Measurements from ENCODE around the gene SLC5A6. TPM values are rescaled to one million over a fixed set of nuclear protein-coding genes. Genes with fewer than 3 reads are reported as not detected.

Gene SLC5A6
- total and polyA plus RNA-seq, 2 of the 8 experiments (the other 6 are each of a cell fraction or from before 2014, with no cell fraction given): 118 to 183 TPM

DNA sequence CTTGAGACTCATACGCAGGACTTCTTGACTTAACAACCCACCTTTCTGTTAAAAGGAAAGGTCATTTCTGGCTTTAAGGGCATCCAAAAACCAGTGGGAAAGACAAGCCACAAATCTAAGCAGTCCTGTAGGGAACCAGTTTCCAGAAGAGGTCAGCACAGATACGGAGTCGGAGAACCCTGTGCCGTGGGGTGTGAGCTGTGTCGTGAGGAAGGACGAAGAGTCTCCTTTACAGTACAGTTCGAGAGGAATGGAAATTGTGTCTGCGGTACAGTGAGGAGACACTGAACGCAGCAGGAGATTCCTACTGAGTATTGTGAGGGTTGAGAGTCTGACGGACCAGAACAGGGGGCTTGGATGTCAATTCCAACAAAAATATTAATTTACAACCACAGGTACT is 33.0 kb upstream of the SLC5A6 start:
- H3K79me1 ChIP-seq (ENCODE audit: low read depth, low read length): no peaks in the 10 kb centered on the region
- H3K9ac ChIP-seq (replicated peaks in 1 of 4; ENCODE audit: extremely low read depth in 1 of 4, low read depth in 3 of 4, low read length in 3 of 4): no peak overlapping the region
- H3K4me1 ChIP-seq (replicated peaks in 1 of 4; ENCODE audit: control insufficient read depth in 3 of 4, insufficient read depth in 4 of 4, low read length in 3 of 4): no peaks in the 10 kb centered on the region; a peak in 1 of 7 replicates
- ChIA-PET CTCF (ENCODE audit: partially characterized antibody) (interaction anchor here (0.6 to 3.4 kb wide), 7 partner anchors 10 to 84 kb away, joined by 3 to 19 read pairs (median 3); no protein-coding TSS in a partner anchor), POLR2A (ENCODE audit: partially characterized antibody) (interaction anchor here (0.6 to 32.6 kb wide), 8 partner anchors 12 to 112 kb away, joined by 3 to 835 read pairs (median 8); partner anchors contain the start of genes CAD, DNAJC5G, GTF3C2 and TRIM54)
- no peaks in the 10 kb centered on the region for H3K9me3 ChIP-seq (ENCODE audit: insufficient read depth in 2 of 2, low read depth in 1 of 2, low read length in 1 of 2)
- H2BK120ac ChIP-seq (replicated peaks; ENCODE audit: low read depth, low read length): no peak overlapping the region
- H2BK15ac ChIP-seq (ENCODE audit: low read length): no peak overlapping the region
- peaks cover 31 to 46% (median 45%) of the 10 kb centered on the region in 4 experiments for H3K36me3 ChIP-seq (ENCODE audit: control insufficient read depth in 2 of 4, insufficient read depth in 4 of 4, low read length in 3 of 4)
- H2BK12ac ChIP-seq (ENCODE audit: low read depth, low read length): no peak overlapping the region
- H3K4me2 ChIP-seq (ENCODE audit: insufficient read depth in 1 of 2, low read depth in 2 of 2, low read length in 2 of 2): no peak overlapping the region
- H3K14ac ChIP-seq (ENCODE audit: insufficient read length): no peak overlapping the region
- H3K27me3 ChIP-seq (replicated peaks in 1 of 4; ENCODE audit: control insufficient read depth in 3 of 4, extremely low read depth in 1 of 4, insufficient read depth in 3 of 4, low read length in 3 of 4): 0 out of 7 replicates have a peak, but pooled peaks cover 0 to 2% (median 0%) of the 10 kb centered on the region in 4 experiments
- H4K20me1 ChIP-seq (replicated peaks in 1 of 2; ENCODE audit: control insufficient read depth in 1 of 2, insufficient read depth in 2 of 2, low read length in 2 of 2): peaks cover 4 to 7% of the 10 kb centered on the region in 2 experiments
- H3K56ac ChIP-seq (replicated peaks; ENCODE audit: insufficient read length, low read depth, low read length): no peak overlapping the region
- H3K4me3 ChIP-seq (ENCODE audit: extremely low read depth in 1 of 4, insufficient read depth in 2 of 4, low read depth in 3 of 4, low read length in 4 of 4): no peak overlapping the region
- no peak overlapping the region for H2BK5ac ChIP-seq (ENCODE audit: low read depth, low read length)
- H4K5ac ChIP-seq (ENCODE audit: insufficient read length, low read depth, low read length): no peak overlapping the region
- no peak overlapping the region for H3K4ac ChIP-seq (replicated peaks; ENCODE audit: insufficient read length, low read depth, low read length)
- no peaks in the 10 kb centered on the region for H3K79me2 ChIP-seq (ENCODE audit: control insufficient read depth in 1 of 2, insufficient read depth in 2 of 2, low read length in 2 of 2)
- no peak for FAIRE-seq
- peak; percentile 55; the same call in 1 of the 2 replicates for TF ChIP-seq POLR2AphosphoS5 (IDR thresholded peaks at IDR 0.05; ENCODE audit: low read depth, low read length)
- TF ChIP-seq, protein P1, sequence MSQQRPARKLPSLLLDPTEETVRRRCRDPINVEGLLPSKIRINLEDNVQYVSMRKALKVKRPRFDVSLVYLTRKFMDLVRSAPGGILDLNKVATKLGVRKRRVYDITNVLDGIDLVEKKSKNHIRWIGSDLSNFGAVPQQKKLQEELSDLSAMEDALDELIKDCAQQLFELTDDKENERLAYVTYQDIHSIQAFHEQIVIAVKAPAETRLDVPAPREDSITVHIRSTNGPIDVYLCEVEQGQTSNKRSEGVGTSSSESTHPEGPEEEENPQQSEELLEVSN (IDR thresholded peaks at IDR 0.05): no peak
- H3K23me2 ChIP-seq (ENCODE audit: low read depth, low read length): no peaks in the 10 kb centered on the region
- H2AFZ ChIP-seq (ENCODE audit: low read length): no peak overlapping the region
- no peak overlapping the region for H3K23ac ChIP-seq (ENCODE audit: insufficient read length)
- 97% methylated on average over 10 of the region's 10 CpGs; no CpG with 5 or more reads in 1 of the 2 experiments for WGBS, 2 experiments (ENCODE audit: extremely low coverage in 1 of 2, insufficient coverage in 1 of 2, insufficient read length in 1 of 2, insufficient replicate concordance in 2 of 2, low coverage in 1 of 2, low lambda C conversion rate in 2 of 2, missing lambda C conversion rate in 1 of 2)
- no peak overlapping the region for H4K8ac ChIP-seq (ENCODE audit: extremely low read depth, insufficient read depth, low read length)
- no peak overlapping the region for H2BK20ac ChIP-seq (ENCODE audit: low read length)
- H4K91ac ChIP-seq (replicated peaks; ENCODE audit: insufficient read length, low read length): no peak overlapping the region
- no peak for DNase-seq (ENCODE audit: low read depth in 1 of 2, low spot score in 2 of 2)
- H2AK5ac ChIP-seq (ENCODE audit: low read depth, low read length): no peak overlapping the region
- no peak overlapping the region for H3K27ac ChIP-seq (ENCODE audit: low read depth, low read length)
- no peak overlapping the region for H3K18ac ChIP-seq (ENCODE audit: extremely low read depth, low read length)
